Nephron (organoid): ENCODE measurements around the gene TLE6.

ENCODE experiments used
- H3K27ac Mint-ChIP-seq, 3 experiments: 2 replicates each; pipeline ENCODE4 v1.8.0; 2020; ENCODE audit warnings: mixed read lengths in 3 of 3, mild to moderate bottlenecking in 2 of 3, moderate library complexity in 1 of 3
- H3K27me3 Mint-ChIP-seq: 2 replicates; pipeline ENCODE4 v1.8.0; 2021; ENCODE audit warnings: low read depth, mild to moderate bottlenecking, moderate library complexity, mixed read lengths
- H3K36me3 Mint-ChIP-seq: 2 replicates; pipeline ENCODE4 v1.8.0; 2020; ENCODE audit warnings: low read depth, mixed read lengths
- H3K4me1 Mint-ChIP-seq: 2 replicates; pipeline ENCODE4 v1.8.0; 2020; ENCODE audit warnings: mixed read lengths
- H3K4me3 Mint-ChIP-seq, 3 experiments: 2 replicates each; pipeline ENCODE4 v1.8.0; 2020; ENCODE audit warnings: mild to moderate bottlenecking in 3 of 3, mixed read lengths in 3 of 3, moderate library complexity in 2 of 3
- H3K9me3 Mint-ChIP-seq: 2 replicates; pipeline ENCODE4 v1.8.0; 2020; ENCODE audit warnings: mixed read lengths
- TF ChIP-seq, protein P1 (sequence below), 3 experiments: fragments of 200-600 bp; sonication (generic); IDR thresholded peaks; one replicate each; pipeline ENCODE4 v1.5.0; 2021; ENCODE audit warnings: antibody characterized with exemption in 3 of 3; ENCODE audit not compliant: unreplicated experiment in 3 of 3

Gene TLE6

DNA sequence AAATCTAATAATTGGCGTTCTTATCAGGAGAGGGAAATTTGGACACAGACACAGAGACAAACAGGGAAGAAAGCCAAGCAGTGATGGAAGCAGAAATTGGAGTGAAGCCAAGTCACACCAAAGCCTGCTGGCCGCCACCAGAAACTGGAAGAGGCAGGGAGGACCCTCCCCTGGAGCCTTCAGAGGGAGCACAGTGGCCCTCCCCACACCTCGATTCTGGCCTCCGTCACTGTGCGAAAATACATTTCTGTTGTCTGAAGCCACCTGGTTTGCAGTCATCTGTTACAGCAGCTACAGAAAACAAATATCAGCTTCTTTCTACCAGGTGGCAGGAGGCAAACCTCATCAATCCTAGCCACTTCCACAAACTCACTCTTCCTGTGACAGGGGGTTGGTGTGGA lies 8.3 kb upstream of the TLE6 start:
- Mint-ChIP-seq H3K27ac (peak overlapping the region; percentile 54 to 87 (median 82)), H3K27me3 (peaks cover 17% of the 10 kb centered on the region), H3K9me3 (no peaks in the 10 kb centered on the region), H3K4me1 (peaks cover 29% of the 10 kb centered on the region), H3K36me3 (no peaks in the 10 kb centered on the region), H3K4me3 (peak overlapping the region in 1 of 3 experiments; percentile 36)
- TF ChIP-seq, protein P1, sequence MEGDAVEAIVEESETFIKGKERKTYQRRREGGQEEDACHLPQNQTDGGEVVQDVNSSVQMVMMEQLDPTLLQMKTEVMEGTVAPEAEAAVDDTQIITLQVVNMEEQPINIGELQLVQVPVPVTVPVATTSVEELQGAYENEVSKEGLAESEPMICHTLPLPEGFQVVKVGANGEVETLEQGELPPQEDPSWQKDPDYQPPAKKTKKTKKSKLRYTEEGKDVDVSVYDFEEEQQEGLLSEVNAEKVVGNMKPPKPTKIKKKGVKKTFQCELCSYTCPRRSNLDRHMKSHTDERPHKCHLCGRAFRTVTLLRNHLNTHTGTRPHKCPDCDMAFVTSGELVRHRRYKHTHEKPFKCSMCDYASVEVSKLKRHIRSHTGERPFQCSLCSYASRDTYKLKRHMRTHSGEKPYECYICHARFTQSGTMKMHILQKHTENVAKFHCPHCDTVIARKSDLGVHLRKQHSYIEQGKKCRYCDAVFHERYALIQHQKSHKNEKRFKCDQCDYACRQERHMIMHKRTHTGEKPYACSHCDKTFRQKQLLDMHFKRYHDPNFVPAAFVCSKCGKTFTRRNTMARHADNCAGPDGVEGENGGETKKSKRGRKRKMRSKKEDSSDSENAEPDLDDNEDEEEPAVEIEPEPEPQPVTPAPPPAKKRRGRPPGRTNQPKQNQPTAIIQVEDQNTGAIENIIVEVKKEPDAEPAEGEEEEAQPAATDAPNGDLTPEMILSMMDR (IDR thresholded peaks at IDR 0.05; ENCODE audit: unreplicated experiment in 3 of 3): no peak

DNA sequence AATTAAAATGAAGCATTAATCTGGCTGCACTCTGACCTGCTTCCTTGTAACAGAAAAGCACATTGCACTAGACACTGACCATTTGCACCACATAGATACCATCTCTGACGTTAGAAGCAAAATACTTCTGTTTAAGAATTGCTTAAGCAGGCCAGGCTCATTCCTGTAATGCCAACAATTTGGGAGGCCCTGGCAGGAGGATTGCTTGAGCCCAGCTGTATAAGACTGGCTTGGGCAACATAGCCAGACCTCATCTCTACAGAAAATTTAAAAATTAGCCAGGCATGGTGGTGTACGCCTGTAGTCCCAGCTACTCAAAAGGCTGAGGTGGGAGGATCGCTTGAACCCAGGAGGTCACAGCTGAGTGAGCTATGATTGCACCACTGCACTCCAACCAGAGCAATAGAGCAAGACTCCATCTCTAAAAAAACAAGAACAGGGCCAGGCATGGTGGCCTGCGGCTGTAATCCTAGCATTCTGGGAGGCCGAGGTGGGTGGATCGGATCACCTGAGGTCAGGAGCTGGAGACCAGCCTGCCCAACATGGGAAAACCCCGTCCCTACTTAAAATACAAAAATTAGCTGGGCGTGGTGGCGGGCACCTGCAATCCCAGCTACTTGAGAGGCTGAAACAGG lies 7.0 kb upstream of the TLE6 start:
- no peak overlapping the region for H3K4me3 Mint-ChIP-seq
- H3K4me1 Mint-ChIP-seq: peaks cover 35% of the 10 kb centered on the region
- no peaks in the 10 kb centered on the region for H3K9me3 Mint-ChIP-seq
- peaks cover 22% of the 10 kb centered on the region for H3K27me3 Mint-ChIP-seq
- TF ChIP-seq, protein P1 (IDR thresholded peaks at IDR 0.05; ENCODE audit: unreplicated experiment in 3 of 3): no peak
- peak overlapping the region; percentile 45 to 74 (median 73) for H3K27ac Mint-ChIP-seq
- no peaks in the 10 kb centered on the region for H3K36me3 Mint-ChIP-seq

DNA sequence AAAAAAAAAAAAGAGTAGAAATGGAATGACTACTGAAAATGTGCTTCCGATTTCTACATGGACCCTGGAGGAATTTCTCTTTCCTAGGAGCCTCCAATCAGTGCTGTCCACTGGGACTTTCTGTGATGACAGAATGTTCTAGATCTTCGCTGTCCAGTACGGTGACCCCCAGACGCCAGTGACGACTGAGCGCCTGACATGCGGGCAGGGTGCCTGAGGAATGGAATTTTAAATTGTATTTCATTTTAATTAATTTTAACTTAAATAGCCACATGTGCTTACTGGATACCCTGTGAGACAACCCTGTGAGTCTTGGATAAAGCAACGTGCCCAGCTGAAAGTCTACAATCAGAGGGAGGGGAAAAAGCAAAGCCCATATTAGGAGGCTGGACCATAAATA lies 4.1 kb upstream of the TLE6 start:
- H3K27ac Mint-ChIP-seq: peak overlapping the region; percentile 20 to 80 (median 62)
- peak overlapping the region in 2 of 3 experiments; percentile 39 to 51 for H3K4me3 Mint-ChIP-seq
- peaks cover 33% of the 10 kb centered on the region for H3K27me3 Mint-ChIP-seq
- TF ChIP-seq, protein P1 (IDR thresholded peaks at IDR 0.05; ENCODE audit: unreplicated experiment in 3 of 3): no peak
- no peaks in the 10 kb centered on the region for H3K36me3 Mint-ChIP-seq
- H3K4me1 Mint-ChIP-seq: peaks cover 46% of the 10 kb centered on the region
- no peaks in the 10 kb centered on the region for H3K9me3 Mint-ChIP-seq

DNA sequence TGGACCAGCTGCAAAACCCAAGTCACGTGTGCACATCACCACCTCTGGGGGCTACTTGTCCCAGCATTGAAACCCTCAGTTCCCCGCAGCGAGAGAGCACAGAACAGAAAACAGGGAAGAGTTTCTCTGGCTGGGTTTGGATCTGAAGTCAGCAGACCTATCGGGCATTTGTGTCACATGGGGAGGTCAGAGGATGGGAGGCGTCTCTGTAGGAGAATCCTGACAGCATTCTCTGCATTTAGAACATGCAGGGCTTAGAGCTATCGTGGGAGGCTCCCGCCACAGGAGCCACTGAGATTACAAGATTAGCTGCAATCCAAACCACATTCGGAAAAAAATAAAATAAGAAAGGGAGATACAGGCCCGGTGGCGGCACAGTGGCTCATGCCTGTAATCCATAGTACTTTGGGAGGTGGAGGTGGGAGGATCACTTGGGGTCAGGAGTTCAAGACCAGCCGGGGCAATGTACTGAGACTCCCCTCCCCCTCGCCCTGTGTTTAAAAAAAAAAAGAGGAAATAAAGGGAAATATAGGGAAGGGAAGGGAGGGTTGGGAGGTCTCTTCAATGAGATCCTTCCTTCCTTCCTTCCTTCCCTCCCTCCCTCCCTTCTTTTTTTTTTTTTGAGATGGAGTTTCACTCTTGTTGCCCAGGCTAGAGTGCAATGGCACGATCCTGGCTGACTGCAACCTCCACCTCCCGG lies 2.9 kb upstream of the TLE6 start:
- Mint-ChIP-seq H3K36me3 (no peaks in the 10 kb centered on the region), H3K4me3 (peak overlapping the region; percentile 48 to 74 (median 64)), H3K27me3 (peaks cover 42% of the 10 kb centered on the region), H3K27ac (peak overlapping the region; percentile 26 to 87 (median 65)), H3K4me1 (peaks cover 38% of the 10 kb centered on the region), H3K9me3 (no peaks in the 10 kb centered on the region)
- TF ChIP-seq, protein P1 (IDR thresholded peaks at IDR 0.05; ENCODE audit: unreplicated experiment in 3 of 3): no peak

DNA sequence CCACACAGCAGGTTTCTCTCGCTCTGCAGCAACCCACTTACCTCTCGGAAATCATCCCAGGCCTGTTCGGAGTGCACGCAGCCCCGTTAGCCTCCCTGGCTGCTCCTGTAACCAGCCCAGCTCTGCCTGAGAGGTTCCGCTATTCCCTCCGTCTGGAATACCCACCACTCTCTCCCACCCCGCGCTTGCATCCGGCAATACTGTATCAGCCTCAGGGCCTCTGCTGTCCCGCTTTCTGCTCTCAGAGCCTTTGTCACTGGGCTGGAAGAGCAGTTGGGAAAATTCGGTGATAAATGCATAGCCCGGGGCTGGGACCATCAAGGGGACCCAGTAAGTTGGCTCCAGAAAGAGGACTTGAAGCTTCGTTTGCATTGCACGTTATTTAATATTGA lies 759 bp upstream of the TLE6 start:
- Mint-ChIP-seq H3K9me3 (no peaks in the 10 kb centered on the region), H3K4me3 (peak overlapping the region; percentile 82 to 90 (median 90)), H3K36me3 (no peaks in the 10 kb centered on the region), H3K27ac (peak overlapping the region in 2 of 3 experiments; percentile 65 to 81), H3K27me3 (peaks cover 60% of the 10 kb centered on the region), H3K4me1 (peaks cover 34% of the 10 kb centered on the region)
- TF ChIP-seq, protein P1 (IDR thresholded peaks at IDR 0.05; ENCODE audit: unreplicated experiment in 3 of 3): no peak
